ENCODE data around the gene CENPQ.

Gene CENPQ

GRCh38 chr6:49540614-49541013, 77.4 kb downstream of the CENPQ start:
- DNase-seq (ENCODE audit: low read depth in 1 of 2, low spot score in 1 of 2), result no peak

GRCh38 chr6:49541210-49541724, 78.1 kb downstream of the CENPQ start:
- DNase-seq (ENCODE audit: low read depth in 1 of 2, low spot score in 1 of 2), result no peak

GRCh38 chr6:49541936-49542335, 78.8 kb downstream of the CENPQ start:
- no peak for DNase-seq (ENCODE audit: low read depth in 1 of 2, low spot score in 1 of 2)

Measured in activated CD4-positive, alpha-beta T cell treated with anti-CD3 and anti-CD28 coated beads, Interleukin-2, amount 50 U/mL, for 24 hours (primary cell).